NT2/D1 (cell line): ENCODE measurements around the gene YKT6.

Source experiments
- DNase-seq: peaks from one replicate; pipeline ENCODE4 v3.0.0-alpha.2; 2011; ENCODE audit warnings: low read depth, low spot score
- H3K27me3 ChIP-seq: 2 replicates; pipeline ENCODE4 v1.6.0; 2011; ENCODE audit warnings: mild to moderate bottlenecking; ENCODE audit not compliant: insufficient read length, insufficient read depth
- H3K36me3 ChIP-seq: 2 replicates; pipeline ENCODE4 v1.6.1; 2011; ENCODE audit warnings: mild to moderate bottlenecking, low read length, mixed read lengths; ENCODE audit not compliant: insufficient read depth, insufficient read length
- H3K4me1 ChIP-seq: 2 replicates; pipeline ENCODE4 v1.5.1; 2011; ENCODE audit not compliant: insufficient read depth, insufficient read length
- H3K4me3 ChIP-seq: 2 replicates; pipeline ENCODE4 v1.5.1; 2011; ENCODE audit warnings: low read depth; ENCODE audit not compliant: insufficient read length
- H3K9ac ChIP-seq: 2 replicates; pipeline ENCODE4 v1.6.0; 2011; ENCODE audit warnings: low read depth; ENCODE audit not compliant: insufficient read length
- H3K9me3 ChIP-seq: 2 replicates; pipeline ENCODE4 v1.5.1; 2011; ENCODE audit warnings: mild to moderate bottlenecking, low read length; ENCODE audit not compliant: insufficient read depth
- SUZ12 ChIP-seq: IDR thresholded peaks from 2 replicates; pipeline ENCODE4 v1.6.1; 2011; ENCODE audit not compliant: insufficient read length, insufficient read depth; ENCODE audit errors: extremely low read depth
- YY1 ChIP-seq: IDR thresholded peaks from 2 replicates; pipeline ENCODE4 v1.6.1; 2011; ENCODE audit not compliant: insufficient read length, insufficient read depth
- ZNF274 ChIP-seq: IDR thresholded peaks from 2 replicates; pipeline ENCODE4 v1.6.1; 2011; ENCODE audit warnings: mild to moderate bottlenecking, low read depth, low read length

YKT6 gene

GRCh38 chr7:44231088-44231487 lies 30.3 kb downstream of the YKT6 start:
- TF ChIP-seq YY1, result no peak
- TF ChIP-seq ZNF274, result no peak
- TF ChIP-seq SUZ12, result no peak
- Histone ChIP-seq H3K9me3 (no peaks in the 10 kb centered on the region), H3K4me1 (peaks cover 10% of the 10 kb centered on the region), H3K4me3 (no peak overlapping the region), H3K9ac (no peak overlapping the region), H3K36me3 (no peaks in the 10 kb centered on the region), H3K27me3 (no peaks in the 10 kb centered on the region)
- DNase-seq, result no peak

- Histone ChIP-seq H3K4me1 (peaks cover 16% of the 10 kb centered on the region), H3K9ac (no peak overlapping the region), H3K36me3 (no peaks in the 10 kb centered on the region), H3K27me3 (no peaks in the 10 kb centered on the region), H3K4me3 (no peak overlapping the region), H3K9me3 (no peaks in the 10 kb centered on the region)
- TF ChIP-seq YY1 (no peak), ZNF274 (no peak)
- DNase-seq, result no peak
Measured at GRCh38 chr7:44232396-44232795, 31.6 kb downstream of the YKT6 start.

DNA sequence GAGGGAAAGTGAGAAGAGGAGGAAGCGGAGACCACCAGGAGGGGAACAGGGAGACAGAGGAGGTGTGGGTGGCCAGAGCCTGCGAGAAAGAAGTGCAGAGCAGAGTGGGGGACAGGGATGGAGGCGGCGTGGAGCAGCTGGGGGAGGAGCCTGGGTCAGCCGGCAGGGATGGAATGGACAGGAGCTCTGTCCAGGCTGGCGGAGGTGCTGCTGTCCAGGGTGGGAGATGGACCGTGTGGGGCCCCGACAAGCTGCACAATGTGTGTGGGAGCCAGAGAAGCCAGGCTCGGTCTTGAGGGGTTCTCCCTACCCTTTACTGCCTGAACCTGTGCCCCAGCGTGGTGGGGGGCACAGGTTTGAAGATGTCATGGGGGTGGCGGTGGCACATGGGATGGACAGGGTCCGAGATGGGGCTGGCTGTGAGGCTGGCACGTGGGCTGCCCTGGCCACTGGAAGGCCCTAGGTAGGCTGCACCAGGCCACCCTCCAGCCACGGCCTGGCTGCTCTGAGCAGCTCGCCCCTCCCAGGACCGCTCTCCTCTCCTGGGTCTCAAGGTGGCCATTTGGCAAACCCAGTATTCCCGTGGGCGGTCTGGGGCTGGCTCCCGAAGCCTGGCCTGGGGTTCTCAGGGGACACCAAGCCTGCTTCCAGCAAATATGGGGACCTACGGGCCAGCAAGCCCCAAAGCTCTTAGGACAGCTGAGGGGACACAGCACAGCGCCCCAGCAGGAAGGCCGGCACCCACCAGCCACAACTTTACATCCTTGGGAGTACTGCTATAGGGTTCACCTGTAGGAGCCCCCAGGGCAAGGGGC lies 32.3 kb downstream of the YKT6 start:
- H3K9me3 ChIP-seq, result no peaks in the 10 kb centered on the region
- H3K4me3 ChIP-seq, result no peak overlapping the region
- H3K9ac ChIP-seq, result no peak overlapping the region
- no peaks in the 10 kb centered on the region for H3K36me3 ChIP-seq
- no peaks in the 10 kb centered on the region for H3K27me3 ChIP-seq
- DNase-seq, result no peak
- TF ChIP-seq SUZ12 (no peak), YY1 (no peak), ZNF274 (no peak)
- peaks cover 16% of the 10 kb centered on the region for H3K4me1 ChIP-seq

DNA sequence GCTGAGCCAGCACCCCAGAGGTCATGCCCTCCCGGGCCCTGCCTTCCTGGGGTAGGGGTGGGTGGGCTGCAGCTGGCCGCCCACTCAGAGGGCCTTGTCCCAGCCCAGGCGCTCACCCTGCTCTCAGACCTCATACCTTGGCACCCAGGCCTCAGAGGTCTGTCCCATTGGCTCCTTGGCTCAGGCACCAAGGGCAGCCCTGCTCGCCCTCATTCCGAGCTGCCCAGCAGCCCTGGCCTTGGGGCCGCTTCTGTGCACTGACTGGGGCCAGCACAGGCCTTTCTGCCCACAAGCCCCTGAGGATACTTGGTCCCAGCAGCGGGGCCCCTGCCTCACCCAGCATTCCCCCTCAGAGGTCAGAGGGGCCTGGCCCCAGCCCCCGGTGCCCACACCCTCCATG lies 34.3 kb downstream of the YKT6 start:
- TF ChIP-seq SUZ12, result no peak
- no peak for TF ChIP-seq YY1
- TF ChIP-seq ZNF274, result no peak
- no peak for DNase-seq
- H3K36me3 ChIP-seq, result no peaks in the 10 kb centered on the region
- no peak overlapping the region for H3K9ac ChIP-seq
- no peaks in the 10 kb centered on the region for H3K27me3 ChIP-seq
- peaks cover 16% of the 10 kb centered on the region for H3K4me1 ChIP-seq
- H3K4me3 ChIP-seq, result no peak overlapping the region
- no peaks in the 10 kb centered on the region for H3K9me3 ChIP-seq

DNA sequence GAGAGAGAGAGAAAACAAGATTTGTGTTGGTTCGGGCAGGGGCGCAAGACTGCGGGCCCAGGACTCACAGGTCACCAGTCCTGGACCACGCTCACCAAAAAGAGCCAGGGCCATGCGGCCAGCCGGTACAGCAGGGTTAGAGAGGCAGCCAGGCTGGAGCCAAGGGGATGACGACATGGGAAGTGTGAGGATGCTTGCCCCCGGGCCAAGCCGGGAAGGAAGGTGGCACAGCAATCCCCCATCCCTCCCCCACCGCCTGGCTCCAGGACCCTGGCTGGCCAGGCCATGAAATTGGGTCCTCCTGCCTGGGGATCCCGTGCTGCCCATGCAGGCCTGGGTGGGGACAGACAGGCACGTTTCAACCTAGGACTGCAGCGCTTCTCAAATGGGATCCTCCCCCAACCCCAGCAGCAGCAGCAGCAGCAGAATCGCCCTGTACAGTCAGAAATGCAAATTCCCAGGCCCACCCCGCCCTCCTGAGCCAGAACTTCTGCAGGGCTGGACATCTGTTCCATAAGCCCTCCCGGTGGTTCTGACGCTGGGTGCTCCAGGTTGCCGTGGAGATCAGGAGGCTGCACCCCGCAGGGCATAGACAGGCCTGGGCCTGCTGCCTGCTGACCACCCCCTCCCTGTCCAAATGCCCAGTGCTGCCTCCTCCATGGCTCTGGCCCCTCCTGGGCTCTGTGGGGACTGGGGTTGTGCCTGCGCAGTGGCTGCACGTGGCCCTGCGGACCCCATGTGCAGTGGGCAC lies 35.0 kb downstream of the YKT6 start:
- Histone ChIP-seq H3K36me3 (no peaks in the 10 kb centered on the region), H3K9ac (peak overlapping the region; percentile 21), H3K4me3 (no peak overlapping the region), H3K9me3 (no peaks in the 10 kb centered on the region), H3K4me1 (peaks cover 18% of the 10 kb centered on the region), H3K27me3 (no peaks in the 10 kb centered on the region)
- no peak for DNase-seq
- no peak for TF ChIP-seq YY1
- TF ChIP-seq SUZ12, result no peak
- no peak for TF ChIP-seq ZNF274

- H3K9me3 ChIP-seq, result no peaks in the 10 kb centered on the region
- no peaks in the 10 kb centered on the region for H3K36me3 ChIP-seq
- H3K4me1 ChIP-seq, result peaks cover 20% of the 10 kb centered on the region
- H3K27me3 ChIP-seq, result no peaks in the 10 kb centered on the region
- TF ChIP-seq YY1, result no peak
- no peak for TF ChIP-seq ZNF274
- TF ChIP-seq SUZ12, result no peak
- no peak overlapping the region for H3K4me3 ChIP-seq
- no peak for DNase-seq
- H3K9ac ChIP-seq, result no peak overlapping the region
Measured at GRCh38 chr7:44236333-44236728, 35.6 kb downstream of the YKT6 start.

DNA sequence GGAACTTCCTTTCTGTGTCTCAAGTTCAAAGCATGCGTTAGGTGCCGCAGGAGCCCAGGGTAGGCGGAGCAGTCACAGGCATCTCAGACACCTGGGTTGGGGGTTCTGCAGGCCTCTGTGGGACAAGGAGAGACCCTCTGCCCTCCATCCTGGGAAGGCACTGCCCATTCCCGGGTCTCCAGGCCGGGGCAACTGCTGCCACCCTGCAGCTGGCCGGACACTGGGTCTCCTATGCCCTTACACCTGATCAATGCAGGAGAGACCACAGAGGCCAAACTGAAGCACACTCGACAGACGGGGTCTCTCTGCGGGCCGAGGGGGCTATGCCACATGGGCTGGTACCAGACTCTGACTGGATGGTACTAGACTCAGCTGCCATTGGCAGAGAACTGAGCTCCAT lies 36.9 kb downstream of the YKT6 start:
- no peak overlapping the region for H3K9ac ChIP-seq
- H3K4me1 ChIP-seq, result peaks cover 19% of the 10 kb centered on the region
- H3K9me3 ChIP-seq, result no peaks in the 10 kb centered on the region
- no peak overlapping the region for H3K4me3 ChIP-seq
- TF ChIP-seq ZNF274, result no peak
- H3K36me3 ChIP-seq, result no peaks in the 10 kb centered on the region
- DNase-seq, result no peak
- no peaks in the 10 kb centered on the region for H3K27me3 ChIP-seq
